NB4 (cell line): ENCODE data around the gene THSD4.

Source experiments
- POLR2A ChIP-seq: IDR thresholded peaks from 2 replicates; pipeline ENCODE4 v1.6.1; 2011; ENCODE audit warnings: mild to moderate bottlenecking; ENCODE audit not compliant: insufficient read length; ENCODE audit errors: extremely low read depth
- TF ChIP-seq, protein P1 (sequence below): IDR thresholded peaks from one replicate; pipeline ENCODE4 v1.5.1; 2012; ENCODE audit warnings: low read depth, low read length

DNA sequence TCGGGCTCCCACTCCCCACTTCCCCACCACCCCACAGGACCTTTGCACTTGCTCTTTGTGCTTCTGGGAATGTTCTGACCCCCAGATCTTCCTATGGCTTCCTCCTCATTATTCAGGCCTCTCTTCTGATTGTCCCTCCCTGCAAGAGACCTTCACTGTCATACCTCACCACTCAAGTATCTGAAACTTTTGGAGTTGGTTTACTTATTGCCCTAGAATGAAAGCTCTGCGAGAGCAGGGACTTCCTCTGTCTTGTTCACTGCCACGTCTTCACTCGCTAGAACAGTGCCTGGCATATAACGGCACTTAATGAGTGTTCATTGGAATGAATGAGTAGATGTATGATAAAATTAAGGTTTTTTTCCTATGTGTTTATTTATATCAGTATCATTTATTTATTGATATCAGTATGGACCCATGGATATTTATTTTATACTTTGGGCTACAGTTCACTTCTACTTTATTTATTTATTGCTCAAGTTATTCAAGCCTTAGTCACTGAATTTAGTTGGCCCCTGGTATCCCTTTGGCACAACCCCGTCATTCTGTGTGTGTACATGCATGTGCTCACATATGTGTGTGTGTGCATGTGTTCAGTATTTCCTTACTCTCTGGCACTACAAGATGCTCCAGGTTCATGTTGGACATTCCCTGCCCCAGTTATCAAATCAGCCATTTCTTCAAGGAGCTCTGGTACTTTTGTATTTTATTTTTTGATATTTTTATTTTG is 197.6 kb downstream of the THSD4 start:
- TF ChIP-seq, protein P1, sequence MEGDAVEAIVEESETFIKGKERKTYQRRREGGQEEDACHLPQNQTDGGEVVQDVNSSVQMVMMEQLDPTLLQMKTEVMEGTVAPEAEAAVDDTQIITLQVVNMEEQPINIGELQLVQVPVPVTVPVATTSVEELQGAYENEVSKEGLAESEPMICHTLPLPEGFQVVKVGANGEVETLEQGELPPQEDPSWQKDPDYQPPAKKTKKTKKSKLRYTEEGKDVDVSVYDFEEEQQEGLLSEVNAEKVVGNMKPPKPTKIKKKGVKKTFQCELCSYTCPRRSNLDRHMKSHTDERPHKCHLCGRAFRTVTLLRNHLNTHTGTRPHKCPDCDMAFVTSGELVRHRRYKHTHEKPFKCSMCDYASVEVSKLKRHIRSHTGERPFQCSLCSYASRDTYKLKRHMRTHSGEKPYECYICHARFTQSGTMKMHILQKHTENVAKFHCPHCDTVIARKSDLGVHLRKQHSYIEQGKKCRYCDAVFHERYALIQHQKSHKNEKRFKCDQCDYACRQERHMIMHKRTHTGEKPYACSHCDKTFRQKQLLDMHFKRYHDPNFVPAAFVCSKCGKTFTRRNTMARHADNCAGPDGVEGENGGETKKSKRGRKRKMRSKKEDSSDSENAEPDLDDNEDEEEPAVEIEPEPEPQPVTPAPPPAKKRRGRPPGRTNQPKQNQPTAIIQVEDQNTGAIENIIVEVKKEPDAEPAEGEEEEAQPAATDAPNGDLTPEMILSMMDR, result no peak
- no peak for TF ChIP-seq POLR2A
